Heart right ventricle (tissue), 16 donors: Measurements from ENCODE around the gene PEX26. TPM values are rescaled to one million over a fixed set of nuclear protein-coding genes. Genes with fewer than 3 reads are reported as not detected.

Experiments used
- ATAC-seq, 8 donors: fragments of 200-7000 bp; cut with Tn5 transposase; one replicate each; pipeline ENCODE4 v1.9.1; 2020; ENCODE audit warnings: mild to moderate bottlenecking in 8 of 8, moderate library complexity in 8 of 8, moderate number of reproducible peaks in 1 of 8
- DNase-seq, 2 donors: peaks; one replicate each; pipeline ENCODE4 v3.0.0-alpha.2; 2020
- H3K27ac ChIP-seq, 10 donors: fragments of 200-600 bp; sonication (generic) in 2 of 10; one replicate each; pipeline versions ENCODE4 v1.5.0 to v1.8.0; 2020 to 2022; ENCODE audit warnings: mild to moderate bottlenecking in 3 of 10
- H3K27me3 ChIP-seq, 7 donors: fragments of 200-600 bp; one replicate each; pipeline ENCODE4 v1.8.0; 2021 to 2022; ENCODE audit warnings: mild to moderate bottlenecking in 2 of 7
- H3K36me3 ChIP-seq, 9 donors: fragments of 200-600 bp; sonication (generic) in 1 of 9; one replicate each; pipeline versions ENCODE4 v1.5.0 to v1.8.0; 2020 to 2022; ENCODE audit warnings: mild to moderate bottlenecking in 2 of 9
- H3K4me1 ChIP-seq, 9 donors: fragments of 200-600 bp; sonication (generic) in 1 of 9; one replicate each; pipeline versions ENCODE4 v1.5.0 to v1.8.0; 2020 to 2022; ENCODE audit warnings: mild to moderate bottlenecking in 4 of 9
- H3K4me3 ChIP-seq, 10 donors: fragments of 200-600 bp; sonication (generic) in 2 of 10; one replicate each; pipeline versions ENCODE4 v1.5.0 to v1.8.0; 2020 to 2022; ENCODE audit warnings: mild to moderate bottlenecking in 7 of 10, moderate library complexity in 2 of 10
- H3K9me3 ChIP-seq, 11 donors: fragments of 200-600 bp in 10 of 11; sonication (generic) in 2 of 11; one replicate each; pipeline versions ENCODE4 v1.5.0 to v1.8.0; 2013 to 2022; ENCODE audit warnings: mild to moderate bottlenecking in 2 of 11, control low read depth in 1 of 11, moderate library complexity in 1 of 11
- CTCF ChIP-seq, 9 donors: fragments of 200-600 bp; sonication (generic) in 2 of 9; IDR thresholded peaks; one replicate each; pipeline versions ENCODE4 v1.5.0 to v1.8.0; 2021 to 2022; ENCODE audit warnings: antibody characterized with exemption in 9 of 9, mild to moderate bottlenecking in 5 of 9, moderate library complexity in 1 of 9
- WGBS, 2 donors: extraction: QIAGEN DNeasy Blood & Tissue Kit; methylation state at CpG; one replicate each; pipeline ENCODE4 v1.1.7; 2013; ENCODE audit warnings: inconsistent platforms in 1 of 2; 5-methylcytosine and 5-hydroxymethylcytosine counted together
- intact Hi-C, 10 donors: fragments of 100-400 bp; cut with DNase I; formaldehyde crosslinking; loops; one replicate each; pipeline versions ENCODE4 v1.11.1 to v1.14.2; 2022
- polyA plus RNA-seq, 2 donors: library from polyadenylated mRNA; stranded (reverse); fragments of 200-250 nt; gene quantifications; one replicate each; pipeline ENCODE4 v1.2.3, GENCODE V29; 2013
- total RNA-seq, 10 donors: library from RNA; stranded (reverse); fragmentation: NEBNext Ultra II Directional in 3 of 10; extraction: Animal tissue kit (Norgen Biotek cat#: 25700) in 3 of 10; gene quantifications; one replicate each; pipeline versions ENCODE4 v1.2.1 to v1.2.4, GENCODE V29; 2021 to 2023
- donor health status: Arrhythmogenic right ventricular cardiomyopathy.
- donor health status: ischemic (EF 13 %, LVEDD 7.1; RV severe dilation, severe dysfunction).
- donor health status: healthy with polysubstance abuse.
- donor health status: DM: no; HTN: yes; CAD: no.
- donor health status: DM: no; HTN: no; CAD: no.
- donor health status: ischemic (EF 25% LVEDD 6.9; RV normal size, moderate dysfunction).
- donor health status: ischemic (EF 25% LVEDD 5.7; RV mildly dilated, moderate dysfunction).
- donor health status: healthy.
- donor health status: DM: yes; HTN: yes; CAD: no.
- donor health status: Ischemic cardiomyopathy.
- donor health status: ischemic (EF 35%, LVEDD 5.7; RV mildly dilated, moderate dysfunction).
- donor health status: nonischemic (EF 11% LVEDD 7.7; RV severe dilation, severe dysfunction).
- donor health status: DM: yes; HTN: yes; CAD: no.
- donor health status: PGD.
- donor health status: ischemic (EF 29% LVEDD 5.4; RV normal size, mild dysfunction).
- donor health status: nonischemic (EF 23%, LVEDD 6.1; RV moderate dilation, normal function).

Gene PEX26
- total and polyA plus RNA-seq, 12 donors: 8.3 to 27.1 (median 20.2) TPM

- no peaks in the 10 kb centered on the region for H3K9me3 ChIP-seq
- no peak for TF ChIP-seq CTCF (IDR thresholded peaks at IDR 0.05)
- H3K27ac ChIP-seq: peak overlapping the region in 8 of 10 donors; percentile 6 to 97 (median 82)
- WGBS, 2 donors: 45 to 46% methylated on average over 14 of the region's 14 CpGs
- ATAC-seq: peak; percentile 10 to 60 (median 44)
- H3K4me1 ChIP-seq: peaks cover 0 to 32% (median 6%) of the 10 kb centered on the region in 9 donors
- intact Hi-C loops: loop anchor here in 1 of 10 donors (5.0 to 10.0 kb wide), 2 partner anchors 45 to 323 kb away; partner anchors contain the start of gene MICAL3
- H3K36me3 ChIP-seq: no peaks in the 10 kb centered on the region
- H3K4me3 ChIP-seq: no peak overlapping the region
- DNase-seq: no peak
- H3K27me3 ChIP-seq: peaks cover 0 to 23% (median 0%) of the 10 kb centered on the region in 7 donors
Measured at GRCh38 chr22:18067548-18068341, 10.0 kb upstream of the PEX26 start.

GRCh38 chr22:18068381-18068988 is 9.3 kb upstream of the PEX26 start:
- 30 to 36% methylated on average over 3 of the region's 3 CpGs for WGBS, 2 donors
- H3K4me3 ChIP-seq: no peak overlapping the region
- peak in 1 of 2 donors; percentile 61 for DNase-seq

GRCh38 chr22:18069041-18069440 is 8.7 kb upstream of the PEX26 start:
- ATAC-seq: no peak
- TF ChIP-seq CTCF (IDR thresholded peaks at IDR 0.05): no peak
- DNase-seq: no peak
- peak overlapping the region in 5 of 10 donors; percentile 78 to 97 (median 89) for H3K27ac ChIP-seq
- H3K9me3 ChIP-seq: no peaks in the 10 kb centered on the region
- peaks cover 0 to 23% (median 0%) of the 10 kb centered on the region in 7 donors for H3K27me3 ChIP-seq
- WGBS, 2 donors: 61 to 73% methylated on average over 2 of the region's 2 CpGs
- no peaks in the 10 kb centered on the region for H3K36me3 ChIP-seq
- H3K4me1 ChIP-seq: peaks cover 0 to 32% (median 6%) of the 10 kb centered on the region in 9 donors
- intact Hi-C loops: loop anchor here in 1 of 10 donors (5.0 to 10.0 kb wide), 2 partner anchors 47 to 324 kb away; partner anchors contain the start of gene MICAL3
- no peak overlapping the region for H3K4me3 ChIP-seq

More at GRCh38 chr22:18068381-18068988, 9.3 kb upstream of the PEX26 start:
- H3K9me3 ChIP-seq: no peaks in the 10 kb centered on the region
- ATAC-seq: peak; percentile 46 to 93 (median 88)
- H3K4me1 ChIP-seq: peaks cover 0 to 32% (median 6%) of the 10 kb centered on the region in 9 donors
- H3K36me3 ChIP-seq: no peaks in the 10 kb centered on the region
- peaks cover 0 to 23% (median 0%) of the 10 kb centered on the region in 7 donors for H3K27me3 ChIP-seq
- intact Hi-C loops: loop anchor here in 1 of 10 donors (5.0 to 10.0 kb wide), 2 partner anchors 46 to 324 kb away; partner anchors contain the start of gene MICAL3
- H3K27ac ChIP-seq: peak overlapping the region in 8 of 10 donors; percentile 6 to 97 (median 82)
- no peak for TF ChIP-seq CTCF (IDR thresholded peaks at IDR 0.05)

- Histone ChIP-seq H3K4me3 (no peak overlapping the region), H3K36me3 (no peaks in the 10 kb centered on the region), H3K27me3 (peaks cover 0 to 14% (median 0%) of the 10 kb centered on the region in 7 donors), H3K4me1 (peaks cover 0 to 32% (median 6%) of the 10 kb centered on the region in 9 donors), H3K27ac (no peak overlapping the region), H3K9me3 (no peaks in the 10 kb centered on the region)
- intact Hi-C loops: loop anchor here in 9 of 10 donors (5.0 to 10.0 kb wide), 10 partner anchors 43 to 515 kb away; partner anchors contain the start of genes MICAL3 (in 2 of the 9) and BCL2L13 (in 1 of the 9)
- 91 to 93% methylated on average over 4 of the region's 4 CpGs for WGBS, 2 donors
- ATAC-seq (no peak), DNase-seq (no peak)
- no peak for TF ChIP-seq CTCF (IDR thresholded peaks at IDR 0.05)
Measured at GRCh38 chr22:18070041-18070440, 7.7 kb upstream of the PEX26 start.
